Measurements from ENCODE around the gene MTHFS. TPM values are rescaled to one million over a fixed set of nuclear protein-coding genes. Genes with fewer than 3 reads are reported as not detected.

The MTHFS gene
- total and polyA plus RNA-seq, 2 experiments from 2014 or later = 17.4 to 38.2 TPM

- in situ Hi-C loops (cut with MboI) = no loop called here
These were observed 15.1 kb downstream of the MTHFS start for GRCh38 chr15:79881668-79882067.

DNA sequence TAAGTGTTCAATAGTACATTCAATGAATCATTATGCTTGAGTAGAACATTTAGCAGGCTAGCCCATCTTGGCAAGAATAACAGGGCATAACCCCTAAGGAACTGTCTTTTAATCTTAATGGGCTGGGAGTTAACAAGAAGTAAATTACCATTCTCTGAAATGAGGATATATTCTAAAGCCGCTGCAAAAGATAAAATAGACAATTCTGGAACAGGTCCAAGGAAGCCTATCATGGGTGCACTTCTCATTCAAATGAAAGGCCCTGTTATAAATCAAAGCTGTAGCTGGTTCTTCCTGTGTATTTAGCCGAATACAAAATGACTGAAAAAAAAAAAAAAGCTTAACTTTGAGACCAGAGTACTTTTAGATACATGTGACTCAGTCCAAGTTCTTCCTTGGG lies 15.6 kb downstream of the MTHFS start:
- Histone ChIP-seq H2AFZ (no peak overlapping the region), H3K4me2 (ENCODE audit: unreplicated experiment) (no peak overlapping the region), H3K9me2 (ENCODE audit: insufficient read depth) (no peaks in the 10 kb centered on the region), H3K27me3 (replicated peaks; ENCODE audit: insufficient read depth) (no peaks in the 10 kb centered on the region), H3K4me1 (ENCODE audit: insufficient read depth) (no peaks in the 10 kb centered on the region), H4K20me1 (ENCODE audit: insufficient read depth) (no peaks in the 10 kb centered on the region), H3K36me3 (ENCODE audit: low read depth) (peaks cover 16% of the 10 kb centered on the region), H3K79me2 (ENCODE audit: insufficient read depth) (no peaks in the 10 kb centered on the region), H3K27ac (no peak overlapping the region), H3K4me3 (no peak overlapping the region), H3K9ac (no peak overlapping the region), H3K9me3 (ENCODE audit: low read depth) (no peaks in the 10 kb centered on the region), H3F3A (ENCODE audit: insufficient read depth) (no peaks in the 10 kb centered on the region)
- DNase-seq = no peak
- 100% methylated on average over 2 of the region's 2 CpGs for WGBS, 2 experiments (ENCODE audit: low coverage in 1 of 2, low lambda C conversion rate in 2 of 2, missing lambda C conversion rate in 2 of 2)
- TF ChIP-seq EZH2phosphoT487 (IDR thresholded peaks at IDR 0.05; ENCODE audit: insufficient read depth, low read depth) (no peak), EZH2 (IDR thresholded peaks at IDR 0.05; ENCODE audit: insufficient read depth, poor library complexity, severe bottlenecking) (no peak)
- in situ Hi-C loops (cut with MboI) = no loop called here

More at GRCh38 chr15:79881668-79882067, 15.1 kb downstream of the MTHFS start:
- no peak for DNase-seq
- H3K4me1 ChIP-seq (ENCODE audit: insufficient read depth) = no peaks in the 10 kb centered on the region
- H4K20me1 ChIP-seq (ENCODE audit: insufficient read depth) = no peaks in the 10 kb centered on the region
- H3K27me3 ChIP-seq (replicated peaks; ENCODE audit: insufficient read depth) = no peaks in the 10 kb centered on the region
- H3K79me2 ChIP-seq (ENCODE audit: insufficient read depth) = no peaks in the 10 kb centered on the region
- H3F3A ChIP-seq (ENCODE audit: insufficient read depth) = no peaks in the 10 kb centered on the region
- H3K9me2 ChIP-seq (ENCODE audit: insufficient read depth) = no peaks in the 10 kb centered on the region
- no peak overlapping the region for H2AFZ ChIP-seq
- 83 to 85% methylated on average over 3 of the region's 3 CpGs for WGBS, 2 experiments (ENCODE audit: low coverage in 1 of 2, low lambda C conversion rate in 2 of 2, missing lambda C conversion rate in 2 of 2)
- no peaks in the 10 kb centered on the region for H3K9me3 ChIP-seq (ENCODE audit: low read depth)
- TF ChIP-seq EZH2 (IDR thresholded peaks at IDR 0.05; ENCODE audit: insufficient read depth, poor library complexity, severe bottlenecking) = no peak
- TF ChIP-seq EZH2phosphoT487 (IDR thresholded peaks at IDR 0.05; ENCODE audit: insufficient read depth, low read depth) = no peak
- no peak overlapping the region for H3K4me3 ChIP-seq
- H3K36me3 ChIP-seq (ENCODE audit: low read depth) = peaks cover 16% of the 10 kb centered on the region
- no peak overlapping the region for H3K4me2 ChIP-seq (ENCODE audit: unreplicated experiment)
- H3K9ac ChIP-seq = no peak overlapping the region
- no peak overlapping the region for H3K27ac ChIP-seq

GRCh38 chr15:79878078-79878705 lies 18.6 kb downstream of the MTHFS start:
- Histone ChIP-seq H3K9ac (no peak overlapping the region), H3K4me1 (ENCODE audit: insufficient read depth) (no peaks in the 10 kb centered on the region), H3K79me2 (ENCODE audit: insufficient read depth) (no peaks in the 10 kb centered on the region), H3K4me2 (ENCODE audit: unreplicated experiment) (no peak overlapping the region), H3K36me3 (ENCODE audit: low read depth) (peaks cover 16% of the 10 kb centered on the region), H3K4me3 (no peak overlapping the region), H2AFZ (no peak overlapping the region), H4K20me1 (ENCODE audit: insufficient read depth) (no peaks in the 10 kb centered on the region), H3K9me3 (ENCODE audit: low read depth) (no peaks in the 10 kb centered on the region), H3K27ac (no peak overlapping the region), H3K9me2 (ENCODE audit: insufficient read depth) (no peaks in the 10 kb centered on the region), H3K27me3 (replicated peaks; ENCODE audit: insufficient read depth) (no peaks in the 10 kb centered on the region), H3F3A (ENCODE audit: insufficient read depth) (no peaks in the 10 kb centered on the region)
- WGBS, 2 experiments (ENCODE audit: low coverage in 1 of 2, low lambda C conversion rate in 2 of 2, missing lambda C conversion rate in 2 of 2) = 88% methylated on average over 7 of the region's 7 CpGs
- TF ChIP-seq EZH2 (IDR thresholded peaks at IDR 0.05; ENCODE audit: insufficient read depth, poor library complexity, severe bottlenecking) (no peak), EZH2phosphoT487 (IDR thresholded peaks at IDR 0.05; ENCODE audit: insufficient read depth, low read depth) (no peak)
- in situ Hi-C loops (cut with MboI) = no loop called here
- DNase-seq = no peak

GRCh38 chr15:79875213-79875612 lies 21.6 kb downstream of the MTHFS start:
- Histone ChIP-seq H3K36me3 (ENCODE audit: low read depth) (peaks cover 18% of the 10 kb centered on the region), H3K27me3 (replicated peaks; ENCODE audit: insufficient read depth) (no peaks in the 10 kb centered on the region), H3K4me2 (ENCODE audit: unreplicated experiment) (no peak overlapping the region), H3K4me1 (ENCODE audit: insufficient read depth) (no peaks in the 10 kb centered on the region), H3K79me2 (ENCODE audit: insufficient read depth) (no peaks in the 10 kb centered on the region), H3K27ac (no peak overlapping the region), H3K9ac (no peak overlapping the region), H3K9me3 (ENCODE audit: low read depth) (no peaks in the 10 kb centered on the region), H2AFZ (no peak overlapping the region), H3K4me3 (no peak overlapping the region), H3F3A (ENCODE audit: insufficient read depth) (no peaks in the 10 kb centered on the region), H4K20me1 (ENCODE audit: insufficient read depth) (no peaks in the 10 kb centered on the region), H3K9me2 (ENCODE audit: insufficient read depth) (no peaks in the 10 kb centered on the region)
- WGBS, 2 experiments (ENCODE audit: low coverage in 1 of 2, low lambda C conversion rate in 2 of 2, missing lambda C conversion rate in 2 of 2) = 97 to 98% methylated on average over 5 of the region's 5 CpGs
- DNase-seq = no peak
- in situ Hi-C loops (cut with MboI) = no loop called here
- TF ChIP-seq EZH2phosphoT487 (IDR thresholded peaks at IDR 0.05; ENCODE audit: insufficient read depth, low read depth) (no peak), EZH2 (IDR thresholded peaks at IDR 0.05; ENCODE audit: insufficient read depth, poor library complexity, severe bottlenecking) (no peak)

DNA sequence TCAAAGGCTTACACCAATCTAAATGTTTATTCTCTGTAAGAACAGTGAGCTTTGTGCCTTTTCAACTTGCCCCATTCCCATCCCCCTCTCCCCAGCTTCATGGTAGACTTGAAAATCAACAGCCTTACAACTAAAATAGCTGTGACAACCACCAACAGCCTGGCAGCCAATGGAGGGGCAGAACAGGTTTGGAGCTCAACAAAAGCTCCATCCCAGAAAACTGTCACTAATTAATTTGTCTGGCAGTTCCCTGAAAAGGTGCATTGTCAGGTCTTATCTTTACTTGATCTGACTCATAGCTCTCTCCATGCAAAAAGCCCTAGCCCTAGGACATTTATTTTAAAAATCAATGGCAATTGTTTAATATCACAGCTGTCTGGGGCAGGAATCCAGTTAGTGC lies 22.6 kb downstream of the MTHFS start:
- no peak overlapping the region for H3K4me2 ChIP-seq (ENCODE audit: unreplicated experiment)
- no peak for DNase-seq
- H2AFZ ChIP-seq = no peak overlapping the region
- H3F3A ChIP-seq (ENCODE audit: insufficient read depth) = no peaks in the 10 kb centered on the region
- H3K9ac ChIP-seq = no peak overlapping the region
- H3K4me3 ChIP-seq = no peak overlapping the region
- no peak overlapping the region for H3K27ac ChIP-seq
- no peaks in the 10 kb centered on the region for H3K27me3 ChIP-seq (replicated peaks; ENCODE audit: insufficient read depth)
- H3K9me3 ChIP-seq (ENCODE audit: low read depth) = no peaks in the 10 kb centered on the region
- H3K36me3 ChIP-seq (ENCODE audit: low read depth) = peaks cover 19% of the 10 kb centered on the region; the same call in 1 of the 2 replicates
- no peaks in the 10 kb centered on the region for H4K20me1 ChIP-seq (ENCODE audit: insufficient read depth)
- no peaks in the 10 kb centered on the region for H3K9me2 ChIP-seq (ENCODE audit: insufficient read depth)
- H3K4me1 ChIP-seq (ENCODE audit: insufficient read depth) = no peaks in the 10 kb centered on the region
- in situ Hi-C loops (cut with MboI) = no loop called here
- TF ChIP-seq EZH2phosphoT487 (IDR thresholded peaks at IDR 0.05; ENCODE audit: insufficient read depth, low read depth) = no peak
- TF ChIP-seq EZH2 (IDR thresholded peaks at IDR 0.05; ENCODE audit: insufficient read depth, poor library complexity, severe bottlenecking) = no peak
- no peaks in the 10 kb centered on the region for H3K79me2 ChIP-seq (ENCODE audit: insufficient read depth)
